K562 (cell line): ENCODE results near the gene HPCAL1. TPM values are rescaled to one million over a fixed set of nuclear protein-coding genes. Genes with fewer than 3 reads are reported as not detected.

Experiments used
- DLX4 ChIP-seq: fragments of 250-450 bp; sonication (Bioruptor Pico); IDR thresholded peaks from 2 replicates; pipeline ENCODE4 v1.6.1; 2021; ENCODE audit warnings: mild to moderate bottlenecking
- EGR1 ChIP-seq: fragments of 450-650 bp; conservative IDR thresholded peaks from 2 replicates; pipeline ENCODE4 v1.6.1; 2017; ENCODE audit warnings: mild to moderate bottlenecking
- GTF3C2 ChIP-seq: IDR thresholded peaks from 3 replicates; pipeline ENCODE4 v1.6.1; 2011; ENCODE audit warnings: borderline replicate concordance, mild to moderate bottlenecking, moderate library complexity; ENCODE audit not compliant: insufficient read length; ENCODE audit errors: extremely low read depth
- L3MBTL2 ChIP-seq: fragments of 450-650 bp; IDR thresholded peaks from 2 replicates; pipeline ENCODE4 v1.6.1; 2016; ENCODE audit warnings: mild to moderate bottlenecking, moderate library complexity
- NFIX ChIP-seq: fragments of 250-450 bp; sonication (Bioruptor Pico); IDR thresholded peaks from 2 replicates; pipeline ENCODE4 v1.4.0; 2020; ENCODE audit warnings: low read depth, mild to moderate bottlenecking, moderate library complexity
- RBM15 ChIP-seq: fragments of 200-400 bp; formaldehyde crosslinking; IDR thresholded peaks from 2 replicates; pipeline ENCODE4 v1.6.1; 2018; ENCODE audit warnings: mild to moderate bottlenecking, low read length, moderate library complexity; ENCODE audit not compliant: insufficient read depth
- RERE ChIP-seq: sonication (generic); formaldehyde crosslinking; IDR thresholded peaks from 2 replicates; pipeline ENCODE4 v1.8.0; 2023; ENCODE audit warnings: missing genetic modification reagents, mild to moderate bottlenecking, borderline replicate concordance
- TBP ChIP-seq: optimal IDR thresholded peaks from 2 replicates; pipeline ENCODE3; 2011; ENCODE audit warnings: low read depth, low read length, improper control_type of control experiment
- TEAD4 ChIP-seq, 2 experiments: sonication (generic) in 1 of 2; formaldehyde crosslinking in 1 of 2; IDR thresholded peaks; 2 replicates each; pipeline versions ENCODE4 v1.6.1 to v1.8.0; 2012 to 2022; ENCODE audit warnings: borderline replicate concordance in 1 of 2, inconsistent platforms in 1 of 2, low read length in 1 of 2, mild to moderate bottlenecking in 1 of 2, missing genetic modification reagents in 1 of 2
- ZBTB11 ChIP-seq, 3 experiments: fragments of 200-800 bp in 1 of 3; fragments of 250-450 bp in 1 of 3; fragments of 450-650 bp in 1 of 3; sonication (Bioruptor Pico) in 1 of 3; sonication (Bioruptor generic) in 1 of 3; formaldehyde crosslinking in 1 of 3; IDR thresholded peaks; 2 replicates each; pipeline versions ENCODE4 v1.6.1 to v1.8.0; 2016 to 2022; ENCODE audit warnings: mild to moderate bottlenecking in 2 of 3, missing genetic modification characterization in 2 of 3, missing compliant biosample characterization in 1 of 3, moderate library complexity in 1 of 3
- ZNF449 ChIP-seq: fragments of 250-450 bp; sonication (Bioruptor Pico); IDR thresholded peaks from 2 replicates; pipeline ENCODE4 v1.8.0; 2022; ENCODE audit warnings: moderate library complexity, mild to moderate bottlenecking, inconsistent platforms
- polyA plus RNA-seq, 8 experiments: library from polyadenylated mRNA; depleted of rRNA in 4 of 8; stranded (reverse) in 5 of 8; unstranded in 3 of 8; fragments of >200 nt; fragmentation: Nextera tagmentation in 2 of 8; fragmentation: Illumina TruSeq in 1 of 8; extraction: Ambion mirVana in 2 of 8; extraction: Trizol in 1 of 8; gene quantifications; 2 replicates each; pipeline versions ENCODE4 v1.2.1 to v1.2.3, GENCODE V29; 2011 to 2014; ENCODE audit warnings: inconsistent platforms in 1 of 8, missing spikeins in 1 of 8
- total RNA-seq, 7 experiments: library from RNA; depleted of rRNA in 6 of 7; stranded (reverse); fragments of >200 nt in 6 of 7; fragmentation: Illumina TruSeq in 2 of 7; extraction: Trizol in 2 of 7; gene quantifications; 2 replicates each; pipeline versions ENCODE4 v1.2.1 to v1.2.3, GENCODE V29; 2011 to 2021; ENCODE audit warnings: low replicate concordance in 1 of 7

The HPCAL1 gene
- total and polyA plus RNA-seq, 9 of the 15 experiments (the other 6 are each of a cell fraction or from before 2014, with no cell fraction given) = 2.7 to 65.5 (median 23.9) TPM

- TF ChIP-seq GTF3C2 = no peak
- TF ChIP-seq EGR1 = peak; percentile 61
- no peak for TF ChIP-seq TBP
- TF ChIP-seq RBM15 = no peak
- no peak for TF ChIP-seq ZBTB11 (CRISPR knock-in tag; IDR thresholded peaks at IDR 0.05)
- no peak for TF ChIP-seq DLX4 (CRISPR knock-in tag)
- no peak for TF ChIP-seq ZNF449 (CRISPR knock-in tag)
- TF ChIP-seq NFIX = no peak
- TF ChIP-seq L3MBTL2 = peak; percentile 66; the same call in 1 of the 2 replicates
- TF ChIP-seq TEAD4 (IDR thresholded peaks at IDR 0.05; ENCODE audit: low read length) = no peak
- TF ChIP-seq TEAD4 (CRISPR knock-in tag; IDR thresholded peaks at IDR 0.05; ENCODE audit: borderline replicate concordance) = no peak
- no peak for TF ChIP-seq RERE (CRISPR knock-in tag)
Observed at GRCh38 chr2:10285556-10286198, 17.0 kb upstream of the HPCAL1 start (continued).
